HG03135 (cell line): Measurements from ENCODE around the gene PODXL2.

Experiments
- ATAC-seq: cut with Tn5 transposase; IDR thresholded peaks from one replicate; pipeline ENCODE4 v1.9.1; 2021; ENCODE audit warnings: mild to moderate bottlenecking, moderate library complexity; ENCODE audit not compliant: unreplicated experiment

The PODXL2 gene

DNA sequence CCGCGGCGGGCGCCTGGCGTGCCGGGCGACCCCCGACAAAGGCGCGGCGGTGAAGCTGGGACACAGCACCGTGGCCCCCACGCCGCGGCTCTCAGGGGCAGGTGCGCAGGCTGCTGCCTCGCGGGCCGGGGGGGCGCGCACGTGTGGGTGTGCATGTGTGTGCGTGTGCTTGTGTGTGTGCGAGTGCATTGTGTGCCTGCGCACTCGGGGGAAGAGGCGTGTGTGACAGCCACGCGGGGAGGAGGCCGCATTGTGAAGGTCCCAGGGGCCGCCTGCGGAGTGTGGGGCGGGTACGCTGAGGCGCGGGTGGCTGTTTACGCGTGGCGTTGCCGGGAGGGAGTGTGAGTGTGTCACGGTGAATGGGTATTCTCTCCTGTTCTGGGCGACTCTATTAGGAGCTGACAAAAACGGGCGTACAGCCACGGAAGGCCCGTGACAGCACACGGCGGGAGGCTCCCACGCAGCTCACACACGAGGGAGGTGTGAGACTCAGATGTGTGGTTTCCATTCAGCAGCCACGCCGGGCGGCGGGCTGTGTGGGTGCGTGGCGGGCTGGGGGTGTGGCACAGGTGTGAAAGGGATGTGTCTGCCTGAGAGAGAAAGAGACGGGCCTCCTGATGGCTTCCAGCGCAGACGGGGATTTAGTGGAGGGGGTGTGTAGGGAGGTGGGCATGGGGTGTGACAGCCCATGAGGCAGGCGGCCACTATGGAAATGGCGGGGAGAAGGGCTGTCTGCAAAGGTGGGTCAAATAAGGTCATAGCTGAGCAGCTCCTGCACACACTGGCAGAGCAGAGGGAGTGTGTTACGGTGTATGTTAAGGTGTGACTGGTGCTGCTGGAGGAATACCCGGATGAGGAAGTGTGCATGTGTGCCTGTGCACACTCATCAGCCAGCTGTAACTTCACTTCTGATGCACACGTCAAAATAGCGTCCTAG is 750 bp downstream of the PODXL2 start:
- no peak for ATAC-seq

DNA sequence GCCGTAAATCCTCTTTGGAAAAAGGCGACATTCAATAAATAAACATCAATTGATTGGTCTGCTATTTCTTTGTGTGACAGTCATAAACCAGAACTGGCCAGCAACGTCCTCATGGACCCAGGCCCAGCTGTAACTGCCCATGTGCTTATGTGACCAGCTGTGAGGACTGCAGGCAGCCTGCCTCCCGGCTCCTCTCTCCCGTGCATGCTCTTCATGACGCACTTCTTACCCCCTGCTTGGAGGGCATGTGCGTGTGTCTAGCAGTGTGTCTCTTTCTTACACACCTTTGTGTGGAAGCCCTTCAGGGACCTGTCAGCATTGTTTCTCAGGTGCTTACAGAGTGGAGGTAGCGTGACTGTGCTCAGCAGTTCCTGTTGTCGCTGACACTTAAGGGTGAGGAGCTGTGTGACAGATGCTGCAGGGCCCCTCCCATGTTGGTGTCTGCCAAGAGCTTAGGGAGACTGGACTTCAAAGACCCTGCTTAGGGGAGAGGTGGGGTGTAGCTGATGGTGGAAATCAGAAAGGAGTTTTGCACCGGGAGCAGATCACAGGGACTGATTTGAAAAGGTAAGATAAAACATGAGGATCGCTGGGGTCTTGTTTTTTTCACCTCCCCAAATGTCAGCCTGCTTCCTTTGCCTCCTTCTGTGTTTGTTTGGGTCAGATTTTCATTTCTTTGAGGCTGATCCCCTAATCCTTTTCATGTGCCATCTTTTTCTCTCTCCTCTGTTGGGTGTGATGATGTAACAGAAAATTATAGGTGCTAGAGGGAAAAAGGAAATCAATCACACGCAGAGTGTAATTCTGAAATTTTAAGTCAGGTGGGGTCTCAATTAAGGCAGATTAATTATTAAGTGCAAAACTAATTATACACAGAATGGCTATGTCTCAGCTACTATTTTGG is 2.1 kb downstream of the PODXL2 start:
- ATAC-seq: no peak

GRCh38 chr3:127632035-127632820 is 3.2 kb downstream of the PODXL2 start:
- no peak for ATAC-seq

GRCh38 chr3:127634653-127635052 is 5.7 kb downstream of the PODXL2 start:
- ATAC-seq: no peak

DNA sequence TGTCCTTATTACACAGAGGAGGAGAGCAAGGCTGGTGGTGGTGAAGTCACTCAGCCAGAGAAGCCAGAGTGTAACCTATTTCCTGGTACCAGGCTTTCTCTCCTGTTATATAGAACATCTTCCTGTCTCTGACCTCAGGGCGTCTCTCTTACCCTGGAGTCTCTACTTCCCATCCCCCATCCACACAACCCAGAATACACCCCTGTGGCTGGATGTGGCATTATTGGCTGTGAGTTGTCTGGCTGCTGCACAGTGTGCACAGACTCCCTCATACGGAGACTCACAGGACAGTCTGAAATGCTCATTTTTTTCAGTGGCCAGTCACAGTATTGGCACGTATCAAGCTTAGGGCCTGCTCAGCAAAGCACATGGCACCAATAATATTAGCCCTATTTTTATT is 8.6 kb downstream of the PODXL2 start:
- ATAC-seq: no peak

DNA sequence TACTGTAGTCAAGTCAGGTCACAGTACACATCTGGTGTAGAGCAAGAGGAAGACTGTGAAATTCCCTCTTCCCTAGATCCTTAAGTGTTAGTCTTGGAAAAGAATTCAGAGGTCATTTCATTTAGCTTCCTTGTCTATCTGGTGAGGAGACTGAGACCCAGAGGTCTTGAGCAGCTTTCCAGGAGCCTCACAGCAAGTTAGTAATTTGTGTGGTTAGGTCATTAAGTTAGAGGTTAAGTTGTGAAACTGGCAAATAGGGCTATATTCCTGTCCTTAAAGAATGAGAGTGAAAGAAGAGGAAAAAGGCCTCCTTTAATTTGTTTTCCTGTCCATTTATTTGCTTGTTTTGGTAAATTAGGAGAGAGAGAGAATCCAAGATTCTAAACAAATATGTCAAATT is 9.0 kb downstream of the PODXL2 start:
- no peak for ATAC-seq

DNA sequence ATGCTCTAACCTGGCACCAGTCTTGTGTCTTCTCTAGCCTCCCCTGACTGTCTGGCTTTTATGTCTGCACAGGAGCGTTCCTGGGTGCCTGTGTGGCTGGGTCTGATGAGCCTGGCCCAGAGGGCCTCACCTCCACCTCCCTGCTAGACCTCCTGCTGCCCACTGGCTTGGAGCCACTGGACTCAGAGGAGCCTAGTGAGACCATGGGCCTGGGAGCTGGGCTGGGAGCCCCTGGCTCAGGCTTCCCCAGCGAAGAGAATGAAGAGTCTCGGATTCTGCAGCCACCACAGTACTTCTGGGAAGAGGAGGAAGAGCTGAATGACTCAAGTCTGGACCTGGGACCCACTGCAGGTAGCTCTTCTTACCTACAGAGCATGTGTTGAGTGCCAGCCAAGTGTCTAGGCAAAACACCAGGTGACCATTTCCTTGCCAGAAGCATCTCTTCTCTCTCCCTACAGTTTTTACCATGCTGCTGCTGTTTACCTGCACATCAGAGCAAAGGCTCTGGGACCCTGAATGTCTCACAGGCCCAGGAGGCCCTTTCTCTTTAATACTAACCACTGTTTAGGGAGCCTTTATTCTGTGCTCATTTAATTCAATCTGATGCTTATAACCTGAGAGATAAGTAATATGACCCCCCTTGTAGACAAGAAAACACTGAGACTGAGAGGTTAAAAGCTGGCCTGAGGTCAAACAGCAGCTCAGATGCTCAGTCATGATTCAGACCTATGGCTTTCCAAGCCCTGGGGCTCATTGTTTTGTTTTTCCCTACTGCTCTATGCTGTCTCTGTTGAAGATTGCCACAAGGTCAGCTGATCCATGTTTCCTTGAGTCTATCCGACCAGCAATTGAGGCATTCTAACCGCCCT is 10.4 kb downstream of the PODXL2 start:
- no peak for ATAC-seq

- no peak for ATAC-seq
These were observed 11.0 kb downstream of the PODXL2 start for GRCh38 chr3:127640042-127640355.

DNA sequence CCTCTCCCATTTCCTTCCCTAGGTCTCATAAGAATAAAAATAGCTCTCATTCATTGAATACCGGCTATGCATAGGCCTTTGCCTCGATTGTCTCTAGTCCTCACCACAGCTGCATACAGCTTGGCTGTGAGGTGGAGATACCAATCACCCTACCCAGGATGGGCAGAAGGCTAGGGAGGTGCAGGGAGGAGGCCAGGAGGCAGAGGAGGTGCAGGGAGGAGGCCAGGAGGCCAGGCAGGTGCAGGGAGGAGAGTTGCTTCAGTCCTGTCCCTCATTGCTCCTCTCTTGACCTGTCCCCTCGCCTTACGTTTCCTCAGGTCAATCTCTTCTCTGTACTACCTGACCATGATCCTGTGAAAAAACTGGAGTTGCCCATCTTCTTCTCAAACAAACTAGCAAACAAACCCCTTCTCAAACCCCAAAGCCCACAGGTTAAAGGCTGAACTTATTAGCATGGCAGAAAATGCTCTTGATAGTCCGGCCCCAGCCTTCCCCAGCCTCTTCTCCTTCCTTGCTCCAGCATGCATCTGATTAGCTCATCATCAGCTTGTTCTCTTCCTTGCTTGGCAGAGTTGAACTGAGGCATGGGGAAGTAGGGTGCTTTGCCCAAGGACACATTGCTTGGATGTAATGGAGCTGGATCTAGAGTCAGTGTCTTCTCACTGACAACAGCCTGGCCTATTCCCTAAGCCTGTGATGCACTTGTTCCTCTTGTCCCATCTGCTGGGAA is 15.8 kb downstream of the PODXL2 start:
- ATAC-seq: no peak

DNA sequence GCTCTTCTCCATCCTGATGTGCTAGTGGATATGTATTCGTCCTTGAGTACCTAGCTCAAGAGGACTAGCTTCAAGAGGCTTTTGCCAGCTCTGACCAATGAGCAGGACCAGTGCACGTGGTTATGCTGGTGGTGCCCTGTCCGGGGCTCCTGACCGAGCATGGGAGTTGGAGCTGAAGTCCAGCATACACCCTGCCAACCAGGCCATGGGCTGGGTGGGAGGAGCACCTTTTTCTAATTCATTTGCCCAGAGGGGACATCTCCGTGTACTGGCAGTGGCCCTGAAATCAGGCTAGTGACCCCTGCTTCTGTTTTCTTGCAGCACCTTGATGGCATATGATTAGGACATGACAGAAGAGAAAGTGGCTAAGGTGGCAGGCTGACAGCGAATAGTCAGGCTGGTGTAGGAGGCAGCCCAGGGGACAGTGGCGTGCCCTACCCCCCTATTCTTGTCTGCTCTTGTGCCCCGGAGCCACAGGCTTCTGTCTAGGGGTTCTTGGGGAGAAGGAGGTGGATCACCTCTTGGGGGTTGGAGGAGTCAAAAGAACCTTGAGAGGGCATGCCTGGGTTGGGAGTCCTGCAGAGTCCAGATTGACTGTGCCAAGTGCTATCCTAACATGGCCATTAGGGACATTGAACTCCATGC is 16.5 kb downstream of the PODXL2 start:
- ATAC-seq: no peak

DNA sequence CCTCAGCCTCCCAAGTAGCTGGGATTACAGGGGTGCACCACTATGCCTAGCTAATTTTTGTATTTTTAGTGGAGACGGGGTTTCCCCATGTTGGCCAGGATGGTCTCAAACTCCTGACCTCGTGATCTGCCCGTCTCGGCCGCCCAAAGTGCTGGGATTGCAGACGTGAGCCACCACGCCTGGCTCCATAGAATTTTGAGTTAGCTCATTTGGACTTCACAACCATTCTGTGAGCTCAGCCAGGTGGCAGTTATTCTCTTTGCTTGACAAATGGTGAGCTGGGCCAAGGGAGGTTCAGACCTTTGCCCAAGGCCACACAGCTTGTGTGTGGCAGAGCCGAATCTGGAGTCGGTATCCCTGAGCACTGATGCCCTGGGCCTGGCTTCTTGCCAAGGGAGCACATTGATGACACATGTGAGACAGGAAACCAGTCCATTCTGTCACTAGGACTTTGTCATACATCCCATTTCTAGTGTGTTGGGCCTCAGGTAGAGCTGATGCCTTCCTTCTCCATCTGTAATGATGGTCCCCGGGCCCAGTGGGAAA is 17.6 kb downstream of the PODXL2 start:
- ATAC-seq: no peak

DNA sequence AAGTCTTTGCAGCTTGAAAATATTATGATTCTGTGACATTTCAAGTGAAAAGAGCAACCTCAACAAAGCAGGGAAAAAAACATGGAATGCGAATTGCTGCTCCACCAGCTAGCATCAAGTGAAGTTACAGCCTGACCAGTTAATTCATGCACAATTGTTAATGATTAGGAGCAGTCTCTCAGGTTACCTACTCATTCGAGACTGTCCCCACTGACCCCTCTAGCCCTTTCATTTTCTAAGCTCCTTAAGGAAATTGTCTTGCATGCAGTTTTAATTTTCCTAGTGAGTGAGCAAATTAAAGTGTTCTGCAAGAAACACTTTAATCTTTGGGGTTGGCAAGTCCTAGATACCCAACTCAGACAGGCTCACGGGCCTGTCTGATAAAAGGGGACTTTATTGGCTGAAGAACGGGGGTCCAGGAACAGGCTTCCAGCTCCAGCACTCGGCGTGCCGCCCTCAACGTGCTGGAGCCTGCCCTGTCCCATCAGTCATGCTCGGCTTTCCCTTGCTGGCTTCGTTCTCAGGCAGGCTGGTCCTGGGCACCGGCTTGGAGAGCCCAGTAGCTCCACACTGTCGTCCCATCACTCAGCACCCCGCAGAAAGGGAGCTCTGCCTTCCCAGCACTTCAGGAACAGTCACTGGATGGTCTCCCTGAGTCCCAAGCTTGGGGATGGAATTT is 18.3 kb downstream of the PODXL2 start:
- ATAC-seq: no peak

DNA sequence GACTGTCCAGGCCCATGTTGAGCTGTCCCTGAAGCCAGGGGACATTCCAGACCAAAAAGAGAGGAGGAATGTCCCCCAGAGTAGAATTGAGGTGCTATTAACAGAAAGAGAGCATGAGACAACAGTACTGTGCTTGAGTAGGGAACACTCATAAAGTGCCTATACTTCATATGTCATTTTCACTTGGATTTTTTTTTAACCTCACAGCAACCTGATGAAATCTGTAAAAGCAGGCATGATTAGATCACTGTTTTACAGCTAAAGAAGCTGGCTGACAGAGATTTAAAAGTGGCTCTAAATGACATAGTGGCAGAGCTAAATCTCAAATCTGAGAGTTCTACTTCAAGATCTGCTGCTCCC is 18.8 kb downstream of the PODXL2 start:
- ATAC-seq: no peak

- no peak for ATAC-seq
These were observed 21.3 kb downstream of the PODXL2 start for GRCh38 chr3:127650236-127650635.

DNA sequence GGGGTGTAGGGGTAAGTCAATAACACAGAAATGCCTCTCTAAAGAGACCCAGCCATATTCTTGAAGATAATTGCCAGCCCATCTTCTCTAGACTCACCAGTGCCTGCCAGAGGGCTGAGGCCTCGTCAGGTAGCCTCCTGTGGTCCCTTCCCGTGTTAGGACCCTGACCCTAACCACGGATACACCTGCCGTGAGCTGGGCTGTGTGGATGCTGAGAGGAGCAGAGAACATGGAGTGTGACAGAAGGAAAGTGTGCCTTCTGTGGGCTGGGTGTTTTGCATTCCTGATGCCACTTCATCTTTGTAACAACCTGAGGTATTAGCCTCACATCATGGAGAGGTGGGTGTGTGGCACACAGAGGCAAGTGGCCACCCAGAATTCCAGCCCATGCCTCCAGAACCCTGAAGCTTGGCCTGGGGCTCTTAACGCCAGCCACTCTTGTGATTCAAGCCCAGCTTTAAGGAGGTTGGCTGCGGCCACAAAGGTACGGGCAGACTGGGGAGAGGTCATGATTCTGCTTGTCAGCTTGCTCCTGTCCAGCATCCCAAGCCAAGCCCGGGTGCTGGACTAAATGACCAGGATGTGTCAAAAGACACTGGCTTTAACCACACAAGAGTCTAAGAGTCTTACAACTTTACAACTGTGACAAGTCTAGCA is 22.7 kb downstream of the PODXL2 start:
- no peak for ATAC-seq

GRCh38 chr3:127652246-127652995 is 23.4 kb downstream of the PODXL2 start:
- no peak for ATAC-seq

GRCh38 chr3:127654374-127654773 is 25.4 kb downstream of the PODXL2 start:
- ATAC-seq: no peak
